Testis (tissue), 3 donors: ENCODE results near the gene FBXL7. TPM values are rescaled to one million over a fixed set of nuclear protein-coding genes. Genes with fewer than 3 reads are reported as not detected.

ENCODE experiments used
- DNase-seq: peaks from one replicate; pipeline ENCODE4 v3.0.0-alpha.2; 2019
- H3K27ac ChIP-seq, 2 donors: fragments of 200-600 bp; sonication (generic); one replicate each; pipeline ENCODE4 v1.5.1; 2019
- H3K27me3 ChIP-seq: fragments of 200-600 bp; sonication (generic); one replicate; pipeline ENCODE4 v1.5.1; 2019
- H3K36me3 ChIP-seq: fragments of 200-600 bp; sonication (generic); one replicate; pipeline ENCODE4 v1.5.1; 2017; ENCODE audit warnings: low read depth; ENCODE audit errors: missing control alignments
- H3K4me1 ChIP-seq: fragments of 200-600 bp; sonication (generic); one replicate; pipeline ENCODE4 v1.5.1; 2019
- H3K4me3 ChIP-seq, 2 donors: fragments of 200-600 bp; sonication (generic); one replicate each; pipeline ENCODE4 v1.5.1; 2017 to 2019
- H3K9me3 ChIP-seq: fragments of 200-600 bp; sonication (generic); one replicate; pipeline ENCODE4 v1.5.1; 2017
- CTCF ChIP-seq, 3 experiments: fragments of 450-650 bp in 2 of 3; fragments of 200-600 bp in 1 of 3; sonication (generic) in 1 of 3; IDR thresholded peaks; one replicate each; pipeline ENCODE4 v1.5.1; 2016 to 2019; ENCODE audit warnings: antibody characterized with exemption in 3 of 3, mild to moderate bottlenecking in 2 of 3, moderate library complexity in 1 of 3
- POLR2A ChIP-seq: fragments of 450-650 bp; IDR thresholded peaks from one replicate; pipeline ENCODE4 v1.6.1; 2017; ENCODE audit warnings: antibody characterized with exemption, mild to moderate bottlenecking, moderate library complexity
- WGBS, 2 donors: methylation state at CpG; one replicate each; pipeline ENCODE4 v1.1.5; 2018; 5-methylcytosine and 5-hydroxymethylcytosine counted together
- intact Hi-C: fragments of 100-400 bp; cut with DNase I; formaldehyde crosslinking; loops from one replicate; pipeline ENCODE4 v1.15.1; 2023; ENCODE audit warnings: low total_unique reads
- polyA plus RNA-seq: library from polyadenylated mRNA; stranded (reverse); fragments of 350-450 nt; fragmentation: Illumina TruSeq; extraction: RNeasy Lipid Tissue Mini Kit (QIAGEN cat#74804); gene quantifications from one replicate; pipeline ENCODE4 v1.2.3, GENCODE V29; 2014; ENCODE audit warnings: low read depth, low replicate concordance; ENCODE audit not compliant: insufficient read depth
- total RNA-seq, 2 donors: library from RNA; depleted of rRNA; stranded (reverse); fragments of >200 nt; gene quantifications; one replicate each; pipeline ENCODE4 v1.2.3, GENCODE V29; 2016

Gene FBXL7
- total and polyA plus RNA-seq, 3 donors from 2014 or later, result 9.8 to 17.3 (median 15.2) TPM

GRCh38 chr5:15715535-15715934 lies 215.6 kb downstream of the FBXL7 start:
- Histone ChIP-seq H3K27me3 (no peaks in the 10 kb centered on the region), H3K4me1 (peaks cover 12% of the 10 kb centered on the region), H3K36me3 (no peaks in the 10 kb centered on the region), H3K27ac (no peak overlapping the region), H3K9me3 (no peaks in the 10 kb centered on the region), H3K4me3 (no peak overlapping the region)
- DNase-seq, result no peak
- intact Hi-C loops, result no loop called here
- WGBS, 2 donors, result 90% methylated on average over 2 of the region's 2 CpGs
- TF ChIP-seq CTCF (IDR thresholded peaks at IDR 0.05) (no peak), POLR2A (no peak)

- Histone ChIP-seq H3K9me3 (no peaks in the 10 kb centered on the region), H3K27ac (no peak overlapping the region), H3K36me3 (no peaks in the 10 kb centered on the region), H3K4me3 (no peak overlapping the region), H3K27me3 (no peaks in the 10 kb centered on the region), H3K4me1 (peaks cover 12% of the 10 kb centered on the region)
- TF ChIP-seq CTCF (IDR thresholded peaks at IDR 0.05) (no peak), POLR2A (no peak)
- intact Hi-C loops, result no loop called here
- WGBS, 2 donors, result 58 to 64% methylated on average over 5 of the region's 5 CpGs
- DNase-seq, result no peak
Measured at GRCh38 chr5:15715967-15716366, 216.0 kb downstream of the FBXL7 start.

GRCh38 chr5:15717001-15717400 lies 217.0 kb downstream of the FBXL7 start:
- Histone ChIP-seq H3K36me3 (no peaks in the 10 kb centered on the region), H3K27ac (no peak overlapping the region), H3K27me3 (no peaks in the 10 kb centered on the region), H3K4me1 (peaks cover 12% of the 10 kb centered on the region), H3K9me3 (no peaks in the 10 kb centered on the region), H3K4me3 (no peak overlapping the region)
- 71 to 75% methylated on average over 4 of the region's 4 CpGs for WGBS, 2 donors
- no peak for TF ChIP-seq CTCF (IDR thresholded peaks at IDR 0.05)
- TF ChIP-seq POLR2A, result no peak
- DNase-seq, result no peak
- intact Hi-C loops, result no loop called here

GRCh38 chr5:15718421-15719179 lies 218.6 kb downstream of the FBXL7 start:
- Histone ChIP-seq H3K4me3 (no peak overlapping the region), H3K36me3 (no peaks in the 10 kb centered on the region), H3K27me3 (no peaks in the 10 kb centered on the region), H3K4me1 (peaks cover 12% of the 10 kb centered on the region), H3K27ac (peak overlapping the region in 1 of 2 donors; percentile 42), H3K9me3 (no peaks in the 10 kb centered on the region)
- DNase-seq, result no peak
- TF ChIP-seq CTCF (IDR thresholded peaks at IDR 0.05) (no peak), POLR2A (no peak)
- WGBS, 2 donors, result 46 to 50% methylated on average over 8 of the region's 8 CpGs
- intact Hi-C loops, result no loop called here

- no peak for DNase-seq
- TF ChIP-seq CTCF (IDR thresholded peaks at IDR 0.05) (no peak), POLR2A (no peak)
- Histone ChIP-seq H3K27ac (no peak overlapping the region), H3K36me3 (no peaks in the 10 kb centered on the region), H3K4me1 (peaks cover 12% of the 10 kb centered on the region), H3K4me3 (no peak overlapping the region), H3K27me3 (no peaks in the 10 kb centered on the region), H3K9me3 (no peaks in the 10 kb centered on the region)
- WGBS, 2 donors, result 57 to 58% methylated on average over 4 of the region's 4 CpGs
- intact Hi-C loops, result no loop called here
Measured at GRCh38 chr5:15719784-15720183, 219.8 kb downstream of the FBXL7 start.
